HL-60/S4 treated with retinoic acid at 250 ng/mL for 4 days and 3 days (cell line): Measurements from ENCODE around the gene NMUR1.
"Not testable (repeated sequence)": the region's sequence is repeated elsewhere in the genome, so short reads cannot be mapped to it uniquely, and the experiment has no call there.

Experiments
- in situ Hi-C: fragments of 300-500 bp; cut with MboI; formaldehyde crosslinking; loops from 2 replicates; pipeline ENCODE4 v1.7.0; 2022; ENCODE audit warnings: low sequenced_read_pairs

NMUR1 gene, protein sequence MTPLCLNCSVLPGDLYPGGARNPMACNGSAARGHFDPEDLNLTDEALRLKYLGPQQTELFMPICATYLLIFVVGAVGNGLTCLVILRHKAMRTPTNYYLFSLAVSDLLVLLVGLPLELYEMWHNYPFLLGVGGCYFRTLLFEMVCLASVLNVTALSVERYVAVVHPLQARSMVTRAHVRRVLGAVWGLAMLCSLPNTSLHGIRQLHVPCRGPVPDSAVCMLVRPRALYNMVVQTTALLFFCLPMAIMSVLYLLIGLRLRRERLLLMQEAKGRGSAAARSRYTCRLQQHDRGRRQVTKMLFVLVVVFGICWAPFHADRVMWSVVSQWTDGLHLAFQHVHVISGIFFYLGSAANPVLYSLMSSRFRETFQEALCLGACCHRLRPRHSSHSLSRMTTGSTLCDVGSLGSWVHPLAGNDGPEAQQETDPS

DNA sequence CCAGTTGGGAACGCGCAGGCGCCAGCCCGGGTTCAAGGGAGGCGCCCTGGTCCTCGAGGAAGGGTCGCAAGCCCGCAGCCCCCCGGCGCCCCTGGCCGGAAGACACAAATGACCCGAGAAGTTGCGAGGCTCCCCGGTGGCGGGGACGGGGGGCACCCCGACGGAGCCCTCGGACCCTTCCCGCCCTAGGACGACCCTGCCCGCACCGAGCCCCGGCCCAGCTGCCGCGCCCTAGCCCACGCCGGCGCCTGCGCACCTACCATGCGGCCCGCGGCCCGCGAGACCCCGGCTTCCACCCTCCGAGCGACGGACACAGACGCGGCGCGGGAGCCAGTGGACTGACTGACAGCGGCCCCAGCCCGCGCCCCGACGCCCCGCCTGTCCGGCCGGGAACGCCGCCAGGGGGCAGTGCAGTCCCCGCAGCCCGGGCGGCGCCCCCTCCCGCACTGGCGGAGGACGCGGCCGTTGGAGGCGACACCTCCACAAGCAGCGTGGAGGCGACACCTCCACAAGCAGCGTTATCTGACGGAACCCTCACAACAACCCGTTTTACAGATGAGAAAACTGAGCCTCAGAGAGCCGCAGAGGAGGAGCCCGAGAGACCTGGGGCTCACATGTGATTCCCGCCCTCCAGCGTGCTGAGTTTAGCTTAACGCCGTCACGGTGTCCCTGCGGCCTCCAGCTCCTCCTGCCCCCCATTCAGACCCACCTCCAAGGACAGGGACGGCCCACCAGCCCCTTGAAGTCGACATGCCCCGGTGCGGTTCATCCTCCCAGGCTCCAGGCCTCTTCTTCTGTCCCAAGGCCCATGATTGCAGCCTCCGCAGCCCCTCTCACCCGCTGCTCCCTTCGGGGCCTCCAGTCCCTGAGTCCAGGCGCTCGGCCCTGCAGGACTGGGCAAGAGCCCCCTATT, at the start of gene NMUR1:
NMUR1 (minus strand) TSS at position 347 of the 913 bp plus-strand sequence; CDS start at position 263, 84 bp downstream.
- in situ Hi-C loops: no loop called here

DNA sequence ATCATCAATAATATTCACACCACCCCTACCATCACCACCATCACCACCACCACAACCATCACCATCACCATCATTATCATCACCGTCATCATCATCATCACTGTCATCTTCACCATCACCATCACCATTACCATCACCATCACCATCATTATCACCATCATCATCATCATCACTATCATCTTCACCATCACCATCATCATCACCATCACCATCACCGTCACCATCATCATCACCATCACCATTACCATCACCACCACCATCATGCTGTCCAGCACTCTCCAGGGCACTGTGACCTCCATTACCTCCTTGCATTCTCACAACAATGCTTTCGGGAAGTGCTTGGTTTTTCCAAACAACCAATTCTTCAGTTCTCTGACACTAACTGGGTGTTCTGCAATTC, 49.3 kb upstream of the NMUR1 start:
- in situ Hi-C loops: no loop called here

DNA sequence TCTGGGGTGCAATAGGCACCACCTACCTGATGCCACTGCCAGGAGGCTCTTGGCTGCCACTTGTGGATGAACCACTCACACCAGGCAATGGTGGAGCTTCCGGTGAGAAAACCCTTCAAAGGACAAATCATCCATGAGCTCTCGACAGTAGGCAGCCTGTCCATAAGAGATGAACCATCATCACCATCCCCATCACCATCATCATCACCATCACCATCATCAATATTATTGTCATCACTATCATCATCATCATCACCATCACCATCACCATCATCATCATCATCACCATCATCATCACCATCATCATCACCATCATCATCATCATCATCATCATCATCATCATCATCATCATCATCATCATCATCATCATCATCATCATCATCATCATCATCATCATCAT, 48.4 kb upstream of the NMUR1 start:
- in situ Hi-C loops: not testable (repeated sequence)

DNA sequence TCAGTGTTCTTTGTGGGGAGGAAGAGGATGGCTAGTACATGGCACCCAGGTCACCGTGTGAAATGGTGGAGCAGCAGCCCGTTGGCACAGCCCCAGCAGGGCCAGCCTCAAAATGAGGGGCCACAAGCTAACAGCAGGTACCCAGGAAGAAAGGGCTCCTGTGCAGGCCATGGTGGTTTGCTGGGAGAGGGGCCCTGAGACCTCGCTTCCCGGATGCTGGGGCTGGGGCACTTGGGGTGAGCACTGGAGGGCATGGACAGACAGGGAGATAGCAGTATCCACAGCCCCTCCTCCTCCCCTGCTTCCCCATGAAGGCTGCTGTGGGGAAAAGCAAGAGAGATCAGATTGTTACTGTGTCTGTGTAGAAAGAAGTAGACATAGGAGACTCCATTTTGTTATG, 46.2 kb upstream of the NMUR1 start:
- in situ Hi-C loops: no loop called here

DNA sequence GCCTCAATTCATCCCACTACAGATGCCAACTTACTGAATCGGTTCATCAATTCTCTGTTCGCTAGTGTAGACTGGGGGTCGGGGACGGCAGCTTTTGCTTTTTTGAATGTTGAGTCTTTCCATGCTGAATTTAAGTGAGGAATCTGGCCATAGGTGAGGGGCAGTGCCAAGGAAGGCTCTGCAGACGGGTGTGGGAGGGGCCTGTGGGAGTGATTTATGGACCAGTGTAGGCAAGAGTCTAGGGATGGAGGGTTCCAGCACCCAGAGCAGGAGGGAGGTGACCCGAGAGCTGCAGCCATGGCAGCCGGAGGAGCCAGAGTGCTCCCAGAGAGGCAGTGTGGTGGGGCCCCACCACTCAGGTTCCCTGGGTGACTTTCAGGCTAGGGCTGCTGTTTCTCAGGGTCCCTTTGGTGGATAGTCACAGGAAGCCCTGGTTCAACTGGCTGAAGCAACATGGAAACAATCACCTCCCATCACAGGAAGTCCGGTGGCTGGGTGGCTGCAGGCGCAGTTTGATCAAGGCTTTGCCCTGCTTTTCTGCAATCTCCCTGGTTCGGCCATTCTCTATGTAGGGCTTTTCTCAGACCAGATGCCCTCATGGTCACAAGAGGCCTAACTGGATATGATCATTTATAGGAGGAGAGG, 45.5 kb upstream of the NMUR1 start:
- in situ Hi-C loops: no loop called here

DNA sequence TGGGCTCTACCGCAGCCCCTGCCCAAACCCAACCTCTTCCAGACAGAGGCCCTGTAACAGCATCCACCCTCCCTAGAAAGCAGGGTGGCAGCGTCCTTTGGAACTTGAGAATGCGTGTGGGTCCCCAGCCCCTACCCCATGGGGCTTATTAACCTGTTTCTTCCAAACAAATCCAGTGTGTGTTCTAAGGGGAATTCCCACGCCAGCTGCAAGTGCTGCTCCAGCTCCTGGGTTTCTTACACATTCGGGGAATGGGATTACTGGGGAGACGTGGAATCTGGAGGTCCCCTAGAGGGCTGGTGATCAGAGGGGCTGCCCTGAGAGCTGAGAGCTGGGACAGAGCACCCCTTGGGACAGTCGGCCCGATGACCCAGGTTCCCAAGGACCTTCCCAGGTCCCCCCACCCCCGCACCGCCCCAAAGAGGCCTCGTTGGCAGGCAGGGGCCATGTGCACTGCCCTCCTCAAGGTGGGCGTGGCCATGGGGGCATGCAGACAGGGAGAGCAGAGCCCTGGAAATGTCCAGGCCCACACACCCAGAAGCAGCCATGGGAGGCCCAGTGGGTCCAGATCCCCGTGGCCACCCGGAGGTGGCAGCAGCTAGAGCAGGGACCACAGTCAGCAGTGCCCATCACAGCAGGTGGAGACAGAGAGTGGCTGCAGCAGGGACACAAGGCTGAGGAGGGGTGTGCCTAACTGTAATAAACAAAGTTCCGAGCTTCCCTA, 43.6 kb upstream of the NMUR1 start:
- in situ Hi-C loops: no loop called here

DNA sequence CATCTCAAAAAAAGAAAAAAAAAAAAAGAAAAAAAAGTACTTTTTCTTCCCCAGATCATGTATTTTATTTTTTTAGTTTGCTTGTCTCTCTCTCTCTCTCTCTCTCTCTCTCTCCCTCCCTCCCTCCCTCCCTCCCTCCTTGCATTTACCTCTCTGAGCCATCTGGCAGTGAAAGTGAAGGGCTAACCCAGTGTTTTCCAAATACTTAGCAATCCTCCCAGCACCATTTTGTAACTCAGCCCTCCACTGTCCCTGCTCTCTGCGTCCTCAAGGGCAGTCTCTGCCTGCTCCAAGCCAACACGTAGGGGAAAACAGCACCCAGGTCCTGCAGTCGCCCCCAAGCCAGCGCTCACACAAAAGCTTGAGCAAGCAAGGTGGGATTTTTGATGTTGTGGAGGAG, 42.9 kb upstream of the NMUR1 start:
- in situ Hi-C loops: no loop called here

DNA sequence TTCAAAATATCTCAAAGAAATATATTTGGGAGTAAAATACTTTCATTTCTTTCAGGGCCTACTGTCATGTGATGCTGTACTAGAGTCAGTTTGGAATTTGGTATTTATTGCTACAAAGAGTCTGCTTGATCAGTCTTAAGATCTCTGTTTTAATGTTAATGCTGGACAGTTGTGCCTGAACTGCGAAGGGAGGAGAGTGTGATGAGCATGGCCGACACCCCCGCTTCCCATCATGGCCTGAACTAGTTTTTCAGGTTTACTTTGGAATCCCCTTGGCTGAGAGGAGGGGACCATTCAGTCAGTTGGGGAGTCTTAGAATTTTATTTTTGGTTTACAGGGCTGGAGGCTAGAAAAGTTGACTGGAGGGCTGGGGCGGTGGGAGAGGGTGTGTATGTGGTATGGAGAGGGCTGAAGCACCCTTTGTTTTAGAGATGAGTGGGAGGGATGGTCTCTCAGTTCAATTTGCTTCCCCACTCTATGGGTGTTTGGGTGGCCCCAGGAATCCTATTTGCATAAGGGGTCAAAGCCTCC, 41.5 kb upstream of the NMUR1 start:
- in situ Hi-C loops: no loop called here

DNA sequence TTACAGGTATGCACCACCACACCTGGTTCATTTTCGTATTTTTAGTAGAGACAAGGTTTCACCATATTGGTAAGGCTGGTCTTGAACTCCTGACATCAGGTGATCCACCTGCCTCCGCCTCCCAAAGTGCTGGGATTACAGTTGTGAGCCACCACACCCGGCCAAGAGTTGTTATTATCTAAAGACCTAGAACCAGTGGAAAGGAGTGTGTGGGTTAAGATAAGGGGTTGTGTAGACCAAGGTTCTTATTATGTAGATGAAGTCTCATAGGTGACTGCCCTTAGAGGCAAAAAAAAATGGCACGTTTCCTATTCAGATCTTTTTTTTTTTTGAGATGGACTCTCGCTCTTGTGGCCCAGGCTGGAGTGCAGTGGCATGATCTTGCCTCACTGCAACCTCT, 40.7 kb upstream of the NMUR1 start:
- in situ Hi-C loops: not testable (repeated sequence)

DNA sequence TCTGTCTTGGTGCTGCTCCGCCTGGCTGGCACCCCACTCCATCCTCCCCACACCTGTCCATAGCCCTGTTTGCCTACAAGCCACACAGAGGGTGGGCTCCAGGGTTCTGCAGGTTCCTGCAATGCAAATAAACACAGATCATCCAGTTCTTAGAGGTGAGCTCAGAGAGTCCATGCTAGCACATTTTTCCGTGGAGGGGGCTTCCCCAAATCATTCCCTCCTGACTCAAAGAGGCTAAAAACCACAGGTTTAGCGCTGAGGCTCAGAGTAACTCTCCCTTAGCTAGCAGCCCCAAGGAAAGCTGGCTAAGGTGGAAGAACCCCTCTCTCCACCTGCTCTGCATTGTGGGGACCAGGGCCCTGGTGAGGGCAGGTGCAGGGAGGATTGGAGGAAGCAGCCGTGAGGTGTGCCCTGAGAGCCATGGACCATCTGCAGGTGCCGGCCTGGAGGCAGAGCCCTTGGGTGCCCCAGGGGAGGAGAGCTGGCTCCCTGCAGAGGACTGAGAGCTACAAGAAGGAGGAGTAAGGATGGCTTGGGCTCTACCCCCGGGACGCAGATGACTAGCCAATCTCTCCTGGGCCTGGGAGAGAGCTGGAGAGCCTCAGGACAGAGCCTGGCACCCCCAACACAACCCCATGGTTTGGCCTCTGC, 38.7 kb upstream of the NMUR1 start:
- in situ Hi-C loops: no loop called here

DNA sequence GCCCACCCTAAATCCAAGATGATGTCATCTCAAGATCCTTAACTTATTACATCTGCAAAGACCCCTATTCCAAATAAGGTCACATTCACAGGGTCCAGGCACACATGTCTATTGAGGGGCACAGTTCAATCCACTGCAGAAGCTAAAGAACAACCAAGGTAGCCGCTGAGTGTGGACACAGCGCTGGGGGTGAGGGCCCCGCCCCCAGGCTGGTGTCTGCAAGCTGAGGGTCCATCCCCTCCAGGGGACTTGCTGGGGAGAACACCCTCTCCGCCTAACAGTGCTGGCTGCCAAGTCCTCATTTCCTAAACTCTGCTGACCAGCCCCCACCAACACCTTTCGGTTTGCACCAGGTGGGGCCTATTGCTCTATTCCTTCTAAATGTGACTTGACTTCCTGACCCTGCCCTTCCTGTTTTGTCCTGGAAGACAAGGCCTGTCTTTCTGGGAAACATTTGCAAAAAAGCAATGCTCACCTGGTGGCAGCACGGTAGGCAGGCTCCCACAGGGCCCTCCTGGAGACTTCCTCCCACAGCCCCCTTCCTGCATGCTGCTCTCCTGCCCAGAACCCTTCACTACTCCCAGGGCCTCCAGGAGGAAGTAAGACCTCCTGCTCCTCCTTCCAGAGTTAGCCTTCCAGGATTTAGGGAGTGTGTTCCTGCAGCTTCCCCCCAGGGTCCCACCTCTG, 38.0 kb upstream of the NMUR1 start:
- in situ Hi-C loops: no loop called here

DNA sequence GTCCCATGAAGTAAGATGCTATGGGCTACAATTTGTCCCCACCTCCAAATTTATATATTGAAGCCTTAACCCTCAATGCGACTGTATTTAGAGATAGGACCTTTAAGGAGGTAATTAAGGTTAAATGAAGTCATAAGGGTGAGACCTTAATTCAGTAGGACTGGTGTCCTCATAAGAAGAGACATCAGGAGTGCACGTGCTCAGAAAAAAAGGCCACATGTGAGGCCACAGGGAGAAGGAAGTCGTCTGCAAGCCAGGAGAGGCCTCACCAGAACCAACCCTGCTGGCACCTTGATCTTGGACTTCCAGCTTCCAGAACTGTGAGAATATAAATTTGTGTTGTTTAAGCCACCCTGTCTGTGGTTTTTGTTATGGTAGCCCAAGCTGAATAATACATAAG, 36.9 kb upstream of the NMUR1 start:
- in situ Hi-C loops: no loop called here

DNA sequence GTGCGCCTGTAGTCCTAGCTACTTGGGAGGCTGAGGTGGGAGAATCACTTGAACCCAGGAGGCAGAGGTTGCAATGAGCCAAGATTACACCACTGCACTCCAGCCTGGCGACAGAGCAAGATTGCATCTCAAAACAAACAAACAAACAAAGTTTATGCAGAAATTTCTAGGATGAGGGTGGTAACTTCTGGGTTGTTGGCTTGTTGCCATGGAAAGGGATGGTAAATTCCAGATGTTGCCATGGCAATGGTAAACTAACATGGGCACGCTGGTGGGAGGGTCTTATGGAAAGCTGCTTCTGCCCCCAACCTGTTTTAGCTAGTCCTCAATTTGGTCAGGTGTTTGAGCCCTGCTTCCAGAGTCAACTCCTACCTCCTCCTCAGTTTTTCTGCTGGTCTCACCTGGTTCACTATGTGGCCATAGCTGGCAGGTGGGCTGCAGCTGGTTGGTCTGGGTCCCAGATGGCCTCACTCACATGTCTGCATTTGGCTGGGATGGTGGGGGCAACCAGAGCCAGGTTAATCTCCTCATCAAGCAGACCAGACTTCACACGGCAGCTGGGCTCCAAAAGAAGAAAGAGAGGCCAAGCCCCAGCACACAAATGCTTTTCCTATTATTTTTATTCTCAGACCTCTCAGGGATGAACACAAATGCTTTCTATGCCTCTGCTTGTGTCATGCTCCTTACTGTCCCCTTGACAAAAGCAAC, 35.8 kb upstream of the NMUR1 start:
- in situ Hi-C loops: no loop called here

DNA sequence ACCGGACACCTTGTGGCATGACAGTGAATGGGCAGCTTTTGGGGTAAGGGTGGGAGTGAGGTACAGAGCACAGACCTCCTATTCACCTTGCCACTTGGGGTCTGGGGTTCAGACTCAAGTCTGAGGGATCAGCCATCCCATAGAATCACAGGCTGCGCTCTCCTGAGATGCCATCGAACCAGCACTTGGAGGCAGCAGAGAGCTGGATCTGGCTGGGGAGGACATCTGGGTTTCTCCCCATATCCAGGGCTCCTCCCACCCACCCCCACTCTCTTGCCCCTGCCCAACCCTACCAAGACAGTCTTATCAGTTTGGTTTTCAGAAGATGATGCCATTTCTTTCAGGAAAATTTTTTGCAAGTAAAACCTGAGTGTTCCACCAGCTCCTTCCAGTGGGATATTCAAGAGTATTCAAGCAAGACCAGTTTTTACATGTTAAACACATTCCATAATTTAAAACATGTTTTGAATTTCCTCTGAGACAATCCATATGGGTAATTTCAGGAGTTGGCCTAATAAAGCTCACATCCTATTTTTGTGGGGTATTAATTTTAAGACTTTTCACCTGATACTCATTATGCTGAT, 33.2 kb upstream of the NMUR1 start:
- in situ Hi-C loops: no loop called here

DNA sequence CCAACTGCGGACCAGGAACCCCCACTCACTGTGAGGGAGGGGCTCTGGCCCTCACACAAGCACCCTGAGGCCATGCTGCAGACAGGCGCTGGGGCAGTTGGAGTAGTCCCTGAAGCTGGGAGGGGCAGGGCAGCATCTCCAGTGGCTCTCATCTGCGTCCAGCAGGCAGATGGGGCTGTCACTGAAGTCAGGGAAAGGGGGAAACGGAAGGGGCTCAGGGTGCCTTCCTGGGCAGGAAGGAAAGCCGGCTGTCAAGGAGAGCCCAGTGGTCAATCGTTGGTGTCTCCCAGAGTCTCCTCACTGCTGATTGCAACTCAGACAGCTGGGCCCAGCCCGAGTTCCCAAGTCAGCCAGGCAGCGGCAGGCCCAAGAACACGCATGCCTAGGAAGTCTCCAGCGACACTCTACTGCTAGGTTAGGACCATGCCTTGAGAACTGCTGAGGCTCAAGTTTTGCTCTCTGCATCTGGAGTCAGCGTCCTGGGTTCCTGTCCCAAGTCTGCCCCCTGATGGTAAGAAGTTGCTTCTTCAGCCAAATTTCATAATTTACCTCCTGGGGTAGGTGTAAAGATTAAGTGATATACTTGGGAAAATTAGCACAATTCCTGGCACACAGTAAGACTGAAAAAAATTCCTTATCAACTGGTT, 27.4 kb upstream of the NMUR1 start:
- in situ Hi-C loops: no loop called here

DNA sequence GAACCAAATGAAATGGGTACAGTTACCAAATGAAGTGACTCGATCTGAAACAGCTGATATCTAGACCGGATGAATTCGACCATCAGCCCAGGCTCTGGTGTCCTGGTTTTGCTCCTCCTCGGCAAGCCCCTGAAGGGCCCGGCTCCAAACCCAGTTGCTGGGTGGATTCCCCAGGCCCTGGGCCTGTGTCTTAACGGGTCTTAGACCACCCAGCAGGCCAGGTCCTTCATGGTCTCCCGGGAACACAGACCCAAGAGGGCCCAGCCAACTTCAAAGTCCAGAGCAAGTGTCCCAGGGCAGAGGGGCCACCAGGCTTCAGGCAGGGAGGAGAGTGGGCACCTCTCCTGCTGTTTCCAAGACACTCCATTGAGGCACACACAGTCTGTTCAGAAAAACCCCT, 26.7 kb upstream of the NMUR1 start:
- in situ Hi-C loops: no loop called here

DNA sequence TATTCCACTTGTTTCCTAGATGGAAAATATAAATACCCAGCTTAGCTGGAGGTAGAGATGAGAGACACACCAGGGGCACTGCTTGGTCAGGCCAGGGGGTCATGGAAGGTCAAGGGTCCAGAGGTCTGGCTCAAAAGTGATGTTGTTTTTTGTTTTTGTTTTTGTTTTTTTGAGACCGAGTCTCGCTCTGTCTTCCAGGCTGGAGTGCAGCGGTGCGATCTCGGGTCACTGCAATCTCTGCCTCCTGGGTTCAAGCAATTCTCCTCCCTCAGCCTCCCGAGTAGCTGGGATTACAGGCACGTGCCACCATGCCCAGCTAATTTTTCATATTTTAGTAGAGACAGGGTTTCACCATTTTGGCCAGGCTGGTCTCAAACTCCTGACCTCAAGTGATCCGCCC, 26.3 kb upstream of the NMUR1 start:
- in situ Hi-C loops: not testable (repeated sequence)
